SHP77 treated with DMSO at 0.1 percent for 48 hours (cell line): ENCODE results near the gene MPC2.

Experiments used
- DNase-seq: peaks from one replicate; lab custom pipeline; 2025; lab: John Stamatoyannopoulos, UW

MPC2 gene

GRCh38 chr1:167936930-167937708 lies at the start of gene MPC2:
Gene MPC2, minus strand, starts transcription at chr1:167937072. Its CDS starts 1,231 bp downstream, at chr1:167935841.
- DNase-seq: peak; percentile 67

- DNase-seq: no peak
Measured at GRCh38 chr1:167984886-167985489, 48.1 kb upstream of the MPC2 start.

GRCh38 chr1:167983797-167984420 lies 47.0 kb upstream of the MPC2 start:
- no peak for DNase-seq

- DNase-seq: no peak
Measured at GRCh38 chr1:167981933-167982332, 45.1 kb upstream of the MPC2 start.

- no peak for DNase-seq
Measured at GRCh38 chr1:167977245-167977644, 40.4 kb upstream of the MPC2 start.

- DNase-seq: no peak
Measured at GRCh38 chr1:167974698-167975097, 37.8 kb upstream of the MPC2 start.

- DNase-seq: no peak
Measured at GRCh38 chr1:167973832-167974231, 37.0 kb upstream of the MPC2 start.

GRCh38 chr1:167968569-167968968 lies 31.7 kb upstream of the MPC2 start:
- DNase-seq: no peak

- no peak for DNase-seq
Measured at GRCh38 chr1:167966050-167966449, 29.2 kb upstream of the MPC2 start.

- no peak for DNase-seq
Measured at GRCh38 chr1:167964646-167965045, 27.8 kb upstream of the MPC2 start.

GRCh38 chr1:167957710-167958109 lies 20.8 kb upstream of the MPC2 start:
- no peak for DNase-seq

GRCh38 chr1:167955915-167956314 lies 19.0 kb upstream of the MPC2 start:
- no peak for DNase-seq

- DNase-seq: no peak
Measured at GRCh38 chr1:167950569-167950968, 13.7 kb upstream of the MPC2 start.

GRCh38 chr1:167949785-167950184 lies 12.9 kb upstream of the MPC2 start:
- no peak for DNase-seq

GRCh38 chr1:167947733-167948132 lies 10.9 kb upstream of the MPC2 start:
- DNase-seq: no peak

- no peak for DNase-seq
Measured at GRCh38 chr1:167943541-167943940, 6.7 kb upstream of the MPC2 start.

GRCh38 chr1:167940264-167940663 lies 3.4 kb upstream of the MPC2 start:
- no peak for DNase-seq

GRCh38 chr1:167938080-167938636 lies 1.3 kb upstream of the MPC2 start:
- no peak for DNase-seq

- DNase-seq: no peak
Measured at GRCh38 chr1:167937709-167938010, 788 bp upstream of the MPC2 start.

GRCh38 chr1:167936068-167936929 lies 573 bp downstream of the MPC2 start, which contains the start of gene DCAF6:
Gene DCAF6, plus strand, starts transcription at chr1:167936683. Its CDS starts 229 bp downstream, at chr1:167936912.
- DNase-seq: peak; percentile 97

GRCh38 chr1:167935216-167936067 lies 1.4 kb downstream of the MPC2 start:
- peak; percentile 75 for DNase-seq
